Measurements from ENCODE around the gene PSMF1.

Gene PSMF1

GRCh38 chr20:1165521-1165920 lies 47.1 kb downstream of the PSMF1 start:
- no peak for DNase-seq

DNA sequence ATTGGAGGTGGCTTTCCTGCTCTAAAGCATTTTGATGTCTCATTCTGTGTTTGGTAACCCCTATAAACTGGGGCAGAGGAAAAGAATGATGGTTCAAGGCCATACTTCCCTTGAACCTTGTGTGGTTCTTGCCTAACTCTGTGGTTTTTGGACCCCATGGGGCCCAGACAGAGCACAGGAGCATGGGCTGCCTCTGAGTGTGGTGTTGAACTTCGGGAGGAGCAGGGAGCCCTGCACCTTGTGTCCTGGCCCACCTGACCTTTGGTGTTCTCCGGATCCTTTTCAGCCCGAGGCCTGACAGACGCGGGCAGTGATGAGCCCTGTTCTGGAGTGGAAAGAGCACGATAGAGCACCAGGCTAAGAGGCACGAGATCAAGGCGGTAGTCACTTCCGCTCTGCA lies 47.5 kb downstream of the PSMF1 start:
- DNase-seq: no peak

DNA sequence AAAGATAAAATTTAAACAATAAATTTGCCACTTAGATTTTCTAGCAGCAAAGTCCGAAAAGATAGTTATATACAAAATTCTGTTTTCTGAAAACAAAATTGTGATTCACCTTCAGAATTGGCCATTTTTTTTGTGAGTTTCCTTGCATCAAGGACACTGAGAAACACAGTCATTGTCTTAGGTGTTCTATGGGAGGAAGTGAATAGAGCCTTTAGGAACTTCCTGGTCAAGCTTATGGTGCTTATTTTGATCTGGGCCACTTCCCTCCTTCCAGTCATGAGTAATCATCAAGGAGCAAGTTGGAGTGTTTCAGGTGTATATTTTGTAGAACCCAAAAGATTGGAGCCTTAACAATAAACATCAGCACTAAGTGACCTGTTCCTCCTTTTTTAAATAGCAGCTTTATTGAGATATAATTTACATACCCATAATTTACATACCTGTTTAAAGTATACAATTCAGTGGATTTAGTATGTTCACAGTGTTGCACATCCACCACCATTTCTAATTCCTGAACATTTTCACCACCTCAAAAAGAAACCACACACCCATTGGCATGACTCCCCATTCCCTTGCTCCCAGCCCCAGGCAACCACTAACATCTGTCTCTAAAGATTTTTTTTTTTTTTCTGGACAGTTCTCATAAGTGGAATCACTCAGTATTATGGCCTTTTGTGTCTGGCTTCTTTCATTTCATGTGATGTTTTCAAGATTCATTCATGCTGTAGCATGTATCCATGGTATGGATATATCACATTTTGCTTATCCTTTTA lies 48.7 kb downstream of the PSMF1 start:
- no peak for DNase-seq

- no peak for DNase-seq
Observed at GRCh38 chr20:1169224-1169623, 50.8 kb downstream of the PSMF1 start.

- DNase-seq: no peak
Observed at GRCh38 chr20:1171461-1172093, 53.2 kb downstream of the PSMF1 start.

DNA sequence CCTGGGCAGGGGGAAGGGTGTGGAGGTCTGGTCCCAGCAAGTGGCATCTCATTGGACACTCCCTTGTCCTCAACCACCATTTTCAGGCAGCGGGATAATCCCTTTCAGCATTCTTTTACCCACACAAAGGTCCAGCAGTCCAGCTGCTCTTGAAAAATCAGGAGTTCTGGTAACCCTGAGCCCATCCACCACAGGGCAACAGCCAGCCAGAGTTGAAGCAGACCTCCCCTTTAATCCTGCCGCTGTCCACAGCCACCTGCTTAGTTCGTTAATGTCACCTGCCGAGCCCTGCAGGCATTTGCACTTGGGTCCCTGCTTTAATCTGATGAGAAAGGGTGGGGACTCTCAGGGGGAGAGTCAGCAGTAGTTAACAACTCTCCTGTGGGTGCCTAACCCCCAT lies 55.3 kb downstream of the PSMF1 start:
- DNase-seq: no peak

GRCh38 chr20:1174787-1175186 lies 56.4 kb downstream of the PSMF1 start:
- DNase-seq: no peak

- no peak for DNase-seq
Observed at GRCh38 chr20:1177680-1178079, 59.3 kb downstream of the PSMF1 start.

GRCh38 chr20:1178103-1178502 lies 59.7 kb downstream of the PSMF1 start:
- DNase-seq: no peak

- DNase-seq: no peak
Observed at GRCh38 chr20:1178623-1179022, 60.2 kb downstream of the PSMF1 start.

DNA sequence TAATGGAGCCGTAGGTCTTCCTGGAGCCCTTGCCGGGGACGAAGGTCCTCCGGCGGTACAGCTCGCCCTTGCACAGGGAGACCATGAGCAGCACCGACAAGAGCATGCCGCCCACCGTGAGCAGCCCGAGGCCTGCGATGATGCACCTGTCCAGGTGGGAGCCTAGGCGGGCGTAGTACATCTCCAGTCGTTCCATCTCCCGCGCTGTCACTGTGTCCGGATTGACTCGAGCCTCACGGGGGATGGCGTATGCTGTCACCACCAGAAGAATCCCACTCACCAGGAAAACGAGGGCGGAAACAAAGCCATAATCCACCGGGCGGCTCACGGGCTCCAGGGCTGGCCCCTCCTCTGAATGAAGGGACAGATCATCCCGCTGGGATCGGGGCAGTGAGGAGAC lies 62.5 kb downstream of the PSMF1 start:
- no peak for DNase-seq

DNA sequence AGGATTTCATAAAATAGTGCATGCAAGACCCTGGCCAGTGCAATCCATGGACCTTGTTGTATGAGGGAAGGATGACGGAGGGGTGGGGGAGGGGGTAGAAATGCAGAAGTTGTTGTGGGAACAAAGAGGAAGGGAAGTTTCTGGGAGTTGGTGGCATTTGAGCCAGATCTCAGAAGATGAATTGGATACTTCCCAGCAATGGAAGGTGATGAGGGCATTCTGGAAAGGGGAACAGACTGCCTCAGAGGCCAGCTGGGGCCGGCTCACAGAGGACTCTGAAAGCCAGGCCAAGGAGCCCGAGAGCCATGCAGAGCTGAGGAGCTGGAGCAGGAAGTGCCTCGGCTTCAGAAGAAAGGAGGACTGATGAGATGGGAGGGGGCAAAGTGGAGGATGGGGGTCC lies 63.7 kb downstream of the PSMF1 start:
- DNase-seq: no peak

GRCh38 chr20:1183153-1183552 lies 64.8 kb downstream of the PSMF1 start:
- no peak for DNase-seq

DNA sequence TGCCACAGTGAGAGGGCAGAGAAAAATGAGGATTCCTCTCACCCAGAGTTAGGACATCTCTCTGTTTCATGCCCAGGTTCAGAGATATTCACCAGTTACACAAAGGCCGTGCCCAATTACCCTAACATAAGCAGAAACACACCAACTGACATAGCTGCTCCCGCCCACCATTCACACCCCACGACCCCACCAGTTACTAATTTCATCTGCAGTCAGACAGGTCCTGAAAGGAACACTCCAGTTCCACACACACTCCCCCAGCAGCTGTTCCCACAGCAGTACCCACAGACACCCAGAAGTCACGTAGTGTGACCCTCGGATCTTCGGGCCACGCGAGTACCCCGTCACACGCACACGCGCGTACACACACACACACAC lies 65.8 kb downstream of the PSMF1 start:
- no peak for DNase-seq

DNA sequence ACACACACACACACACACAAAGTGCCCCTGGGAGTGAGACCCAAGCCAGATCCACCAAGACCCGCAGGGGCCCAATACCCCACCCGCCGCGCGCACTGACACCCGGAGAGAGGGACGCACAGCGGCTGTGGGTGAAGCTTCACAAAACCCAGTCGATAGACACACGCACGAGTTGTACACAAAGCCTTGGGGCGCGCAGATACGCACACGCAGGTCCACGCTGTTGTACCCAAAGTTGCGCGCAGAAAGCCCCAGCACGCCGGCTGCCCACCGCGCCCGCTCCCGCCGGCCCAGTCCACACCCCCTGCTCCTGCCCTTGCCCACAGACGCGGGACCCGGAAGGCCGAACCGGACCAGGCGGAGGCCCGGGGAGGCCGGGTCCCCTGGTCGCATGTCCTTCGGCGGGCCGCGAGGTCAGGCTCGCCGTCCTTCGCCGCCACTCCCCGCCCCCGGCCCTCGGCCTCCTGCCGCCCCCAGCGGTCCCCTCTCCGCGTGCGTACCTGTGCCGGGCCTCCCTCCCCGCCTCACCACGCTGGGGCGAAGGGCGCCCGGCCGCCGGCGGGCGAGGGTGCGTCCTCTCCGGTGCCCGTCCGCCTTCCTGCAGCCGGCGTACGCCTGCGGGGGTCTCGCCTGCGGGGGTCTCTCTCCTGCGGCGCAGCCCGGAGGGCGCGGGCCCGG lies 66.4 kb downstream of the PSMF1 start, which contains the start of gene TMEM74B:
Gene TMEM74B, minus strand, starts transcription at position 344 of the 678 bp plus-strand sequence. CDS start 1,180 bp downstream, outside the sequence.
- no peak for DNase-seq

DNA sequence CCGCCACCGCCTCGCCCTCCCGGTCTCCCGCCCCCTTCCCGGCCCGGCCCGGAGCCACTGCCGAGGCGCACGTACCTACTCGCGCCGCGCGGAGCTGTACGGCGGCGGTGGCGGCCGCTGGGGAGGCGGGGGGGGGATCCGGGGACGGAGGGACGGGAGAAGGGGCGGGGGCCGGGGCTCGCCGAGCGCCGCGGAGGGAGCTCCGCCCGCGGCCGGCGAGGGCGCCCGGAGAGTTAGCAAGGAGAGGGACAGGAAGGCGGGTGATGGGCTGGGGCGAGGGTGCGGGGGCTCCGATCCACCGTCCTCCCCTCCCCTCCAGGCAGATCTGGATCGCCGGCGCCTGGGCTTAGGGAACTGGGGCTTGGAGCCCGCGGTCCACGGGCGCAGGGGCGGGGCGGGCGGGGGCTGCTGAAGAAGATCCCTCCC lies 66.9 kb downstream of the PSMF1 start:
- DNase-seq: no peak

DNA sequence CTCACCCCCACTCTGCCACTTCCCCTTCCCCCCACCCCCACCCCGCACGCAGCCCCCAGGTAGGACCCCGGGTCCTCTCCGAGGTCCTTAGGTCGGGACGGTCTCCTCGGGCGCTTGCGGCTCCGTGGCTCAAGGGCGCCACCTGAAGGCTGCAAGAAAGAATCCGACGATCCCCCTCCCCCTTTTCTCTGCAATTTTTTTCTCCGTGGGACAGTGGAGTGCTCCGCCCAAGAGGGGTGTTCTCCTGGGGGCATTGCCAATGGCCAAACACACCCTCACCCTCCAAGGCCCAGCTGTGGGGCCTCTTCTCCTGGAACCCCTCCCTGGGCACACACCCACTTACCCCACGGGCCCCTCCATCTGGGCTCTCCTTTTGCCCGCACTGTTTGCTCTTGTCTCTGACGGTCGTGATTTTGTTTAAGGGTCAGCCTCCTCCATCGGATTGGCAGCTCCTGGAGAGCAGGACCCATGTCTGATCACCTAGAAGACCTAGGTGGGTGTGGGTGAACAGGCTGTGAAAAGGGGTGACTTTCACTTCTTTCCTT lies 67.5 kb downstream of the PSMF1 start:
- DNase-seq: peak; percentile 13

GRCh38 chr20:1186367-1186991 lies 68.1 kb downstream of the PSMF1 start:
- no peak for DNase-seq

GRCh38 chr20:1187605-1188171 lies 69.3 kb downstream of the PSMF1 start:
- DNase-seq: no peak

DNA sequence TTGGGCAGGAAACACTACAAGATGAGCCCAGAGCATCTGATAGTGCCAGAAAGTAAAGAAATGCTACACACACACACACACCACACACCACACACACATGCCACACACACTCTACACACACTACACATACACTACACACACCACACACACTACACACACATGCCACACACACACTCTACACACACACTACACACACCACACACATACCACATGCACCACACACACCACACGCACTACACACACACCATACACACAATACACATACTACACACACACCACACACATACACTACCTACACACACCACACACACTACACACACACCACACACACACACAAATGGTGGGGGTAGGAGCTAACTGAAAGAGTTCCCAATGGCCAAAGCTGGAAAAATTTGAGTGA lies 69.9 kb downstream of the PSMF1 start:
- no peak for DNase-seq

DNA sequence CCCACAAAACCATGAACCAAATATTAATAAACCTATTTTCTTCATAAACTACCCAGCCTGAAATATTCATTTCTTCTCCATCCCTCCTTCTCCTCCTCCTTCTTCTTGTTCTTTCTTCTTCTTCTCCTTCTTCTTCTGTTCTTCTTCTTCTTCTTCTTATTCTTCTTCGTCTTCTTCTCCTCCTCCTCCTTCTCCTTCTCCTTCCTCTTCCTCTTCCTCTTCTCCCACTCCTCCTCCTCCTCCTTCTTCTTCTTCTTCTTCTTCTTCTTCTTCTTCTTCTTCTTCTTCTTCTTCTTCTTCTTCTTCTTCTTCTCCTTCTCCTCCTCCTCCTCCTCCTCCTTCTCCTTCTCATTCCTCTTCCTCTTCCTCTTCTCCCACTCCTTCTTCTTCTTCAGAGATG lies 71.4 kb downstream of the PSMF1 start:
- no peak for DNase-seq

GRCh38 chr20:1190847-1191246 lies 72.4 kb downstream of the PSMF1 start:
- DNase-seq: no peak

- DNase-seq: no peak
Observed at GRCh38 chr20:1191299-1191698, 72.9 kb downstream of the PSMF1 start.

Measured in NCI-H1092 (cell line).